Suprapubic skin (tissue), 4 donors: ENCODE measurements around the gene TECPR2. TPM values are rescaled to one million over a fixed set of nuclear protein-coding genes. Genes with fewer than 3 reads are reported as not detected.

ENCODE experiments used
- DNase-seq, 2 donors: peaks; one replicate each; pipeline ENCODE4 v3.0.0-alpha.2; 2019; ENCODE audit warnings: low spot score in 2 of 2
- H3K27ac ChIP-seq: fragments of 200-600 bp; sonication (generic); one replicate; pipeline ENCODE4 v1.5.1; 2019
- H3K27me3 ChIP-seq: fragments of 200-600 bp; sonication (generic); one replicate; pipeline ENCODE4 v1.5.1; 2019
- H3K36me3 ChIP-seq: fragments of 200-600 bp; sonication (generic); one replicate; pipeline ENCODE4 v1.5.1; 2019
- H3K4me1 ChIP-seq: fragments of 200-600 bp; sonication (generic); one replicate; pipeline ENCODE4 v1.5.1; 2019
- H3K4me3 ChIP-seq: fragments of 200-600 bp; sonication (generic); one replicate; pipeline ENCODE4 v1.5.1; 2019; ENCODE audit warnings: mild to moderate bottlenecking
- H3K9me3 ChIP-seq: fragments of 200-600 bp; sonication (generic); one replicate; pipeline ENCODE4 v1.5.1; 2019
- EP300 ChIP-seq: sonication (generic); formaldehyde crosslinking; IDR thresholded peaks from one replicate; pipeline ENCODE4 v1.6.1; 2017; ENCODE audit warnings: antibody characterized with exemption
- POLR2A ChIP-seq, 2 donors: fragments of 450-650 bp; IDR thresholded peaks; one replicate each; pipeline ENCODE4 v1.6.1; 2017; ENCODE audit warnings: antibody characterized with exemption in 2 of 2, mild to moderate bottlenecking in 2 of 2, moderate library complexity in 2 of 2
- POLR2AphosphoS5 ChIP-seq, 3 donors: sonication (generic); formaldehyde crosslinking; IDR thresholded peaks; one replicate each; pipeline ENCODE4 v1.6.1; 2017; ENCODE audit warnings: antibody characterized with exemption in 3 of 3
- WGBS: methylation state at CpG from one replicate; pipeline ENCODE4 v1.1.5; 2018; 5-methylcytosine and 5-hydroxymethylcytosine counted together
- total RNA-seq, 4 donors: library from RNA; depleted of rRNA; stranded (reverse); fragments of >200 nt; gene quantifications; one replicate each; pipeline ENCODE4 v1.1.0, GENCODE V29; 2016
- TF ChIP-seq, protein P1 (sequence below), 2 donors: fragments of 200-600 bp in 1 of 2; fragments of 450-650 bp in 1 of 2; sonication (generic) in 1 of 2; IDR thresholded peaks; one replicate each; pipeline ENCODE4 v1.5.1; 2016 to 2019; ENCODE audit warnings: antibody characterized with exemption in 2 of 2, mild to moderate bottlenecking in 1 of 2, moderate library complexity in 1 of 2

The TECPR2 gene
- total RNA-seq, 4 donors from 2014 or later: 12.1 to 22.6 (median 16.8) TPM

DNA sequence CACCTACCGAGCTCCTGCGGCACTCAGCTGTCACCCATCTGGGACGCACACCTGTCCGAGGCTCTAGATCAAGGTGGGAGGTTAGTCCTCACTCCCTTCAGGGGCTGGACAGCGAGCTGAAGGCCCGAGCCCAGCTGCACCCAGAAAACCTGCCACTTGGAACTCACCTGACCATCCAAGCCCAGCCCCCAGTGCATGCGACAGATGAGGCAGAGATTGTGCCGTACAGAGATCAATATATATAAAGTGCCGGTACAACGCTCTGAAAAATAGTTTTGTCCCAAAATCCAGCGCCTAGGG, 143.8 kb downstream of the TECPR2 start:
- H3K4me1 ChIP-seq: peaks cover 37% of the 10 kb centered on the region
- no peaks in the 10 kb centered on the region for H3K9me3 ChIP-seq
- no peak overlapping the region for H3K27ac ChIP-seq
- DNase-seq: no peak
- H3K4me3 ChIP-seq: no peak overlapping the region
- TF ChIP-seq EP300: no peak
- TF ChIP-seq POLR2AphosphoS5 (IDR thresholded peaks at IDR 0.05): no peak
- TF ChIP-seq, protein P1, sequence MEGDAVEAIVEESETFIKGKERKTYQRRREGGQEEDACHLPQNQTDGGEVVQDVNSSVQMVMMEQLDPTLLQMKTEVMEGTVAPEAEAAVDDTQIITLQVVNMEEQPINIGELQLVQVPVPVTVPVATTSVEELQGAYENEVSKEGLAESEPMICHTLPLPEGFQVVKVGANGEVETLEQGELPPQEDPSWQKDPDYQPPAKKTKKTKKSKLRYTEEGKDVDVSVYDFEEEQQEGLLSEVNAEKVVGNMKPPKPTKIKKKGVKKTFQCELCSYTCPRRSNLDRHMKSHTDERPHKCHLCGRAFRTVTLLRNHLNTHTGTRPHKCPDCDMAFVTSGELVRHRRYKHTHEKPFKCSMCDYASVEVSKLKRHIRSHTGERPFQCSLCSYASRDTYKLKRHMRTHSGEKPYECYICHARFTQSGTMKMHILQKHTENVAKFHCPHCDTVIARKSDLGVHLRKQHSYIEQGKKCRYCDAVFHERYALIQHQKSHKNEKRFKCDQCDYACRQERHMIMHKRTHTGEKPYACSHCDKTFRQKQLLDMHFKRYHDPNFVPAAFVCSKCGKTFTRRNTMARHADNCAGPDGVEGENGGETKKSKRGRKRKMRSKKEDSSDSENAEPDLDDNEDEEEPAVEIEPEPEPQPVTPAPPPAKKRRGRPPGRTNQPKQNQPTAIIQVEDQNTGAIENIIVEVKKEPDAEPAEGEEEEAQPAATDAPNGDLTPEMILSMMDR (IDR thresholded peaks at IDR 0.05): no peak
- no peak for TF ChIP-seq POLR2A (IDR thresholded peaks at IDR 0.05)
- WGBS: 90% methylated on average over 4 of the region's 11 CpGs
- peaks cover 11% of the 10 kb centered on the region for H3K36me3 ChIP-seq
- no peaks in the 10 kb centered on the region for H3K27me3 ChIP-seq

GRCh38 chr14:102507081-102507856, 144.5 kb downstream of the TECPR2 start:
- WGBS: 80% methylated on average over 76 of the region's 115 CpGs
- H3K9me3 ChIP-seq: no peaks in the 10 kb centered on the region
- no peak for DNase-seq
- no peak overlapping the region for H3K4me3 ChIP-seq
- peaks cover 31% of the 10 kb centered on the region for H3K4me1 ChIP-seq
- TF ChIP-seq EP300 (no peak), POLR2A (IDR thresholded peaks at IDR 0.05) (no peak), POLR2AphosphoS5 (IDR thresholded peaks at IDR 0.05) (no peak)
- TF ChIP-seq, protein P1 (IDR thresholded peaks at IDR 0.05): no peak
- no peaks in the 10 kb centered on the region for H3K27me3 ChIP-seq
- no peak overlapping the region for H3K27ac ChIP-seq
- peaks cover 11% of the 10 kb centered on the region for H3K36me3 ChIP-seq

DNA sequence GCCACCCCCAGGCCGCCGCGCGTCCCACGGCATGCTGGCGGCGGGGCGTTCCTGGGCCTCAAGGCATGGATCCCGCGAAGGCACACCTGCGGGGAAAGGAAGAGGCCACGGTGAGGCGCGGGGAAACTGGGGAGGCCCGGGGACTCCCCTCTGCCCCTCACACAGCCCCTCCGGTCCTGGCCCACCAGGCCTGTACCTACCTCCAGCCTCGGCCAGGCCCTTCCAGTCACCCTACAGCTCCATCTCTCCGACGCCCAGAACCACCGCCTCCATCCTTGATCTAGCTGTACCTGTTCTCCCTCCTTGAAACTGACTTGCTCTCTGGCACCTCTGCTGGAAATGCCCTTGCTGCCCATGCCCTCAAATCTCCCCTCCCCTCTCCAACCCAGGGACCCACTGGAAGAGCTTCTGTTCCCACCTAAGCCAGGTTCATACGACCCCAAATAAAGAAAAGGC, 145.1 kb downstream of the TECPR2 start:
- H3K27ac ChIP-seq: peak overlapping the region; percentile 91
- H3K4me3 ChIP-seq: no peak overlapping the region
- TF ChIP-seq, protein P1 (IDR thresholded peaks at IDR 0.05): no peak
- TF ChIP-seq POLR2A (IDR thresholded peaks at IDR 0.05) (no peak), EP300 (no peak), POLR2AphosphoS5 (IDR thresholded peaks at IDR 0.05) (no peak)
- peaks cover 11% of the 10 kb centered on the region for H3K36me3 ChIP-seq
- no peaks in the 10 kb centered on the region for H3K27me3 ChIP-seq
- H3K9me3 ChIP-seq: no peaks in the 10 kb centered on the region
- DNase-seq: no peak
- peaks cover 28% of the 10 kb centered on the region for H3K4me1 ChIP-seq
- 84% methylated on average over 20 of the region's 21 CpGs for WGBS

DNA sequence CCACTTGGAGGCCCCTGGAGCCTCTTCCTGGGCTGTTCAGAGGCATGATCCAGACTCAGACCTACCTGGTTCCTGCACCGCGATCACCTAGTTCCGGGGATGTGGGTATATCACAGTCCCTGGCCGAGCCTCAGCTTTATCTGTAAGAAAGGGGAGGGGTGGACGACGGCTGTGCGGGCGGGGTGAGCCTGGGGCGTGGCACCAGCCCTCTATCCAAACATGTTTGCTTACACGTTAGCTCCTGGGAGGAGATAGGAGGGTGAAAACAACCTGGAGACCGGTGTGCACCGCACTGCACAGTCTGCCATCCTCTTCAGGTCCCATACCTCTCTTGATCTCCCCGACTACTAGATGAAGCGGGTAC, 145.7 kb downstream of the TECPR2 start:
- Histone ChIP-seq H3K9me3 (no peaks in the 10 kb centered on the region), H3K36me3 (peaks cover 11% of the 10 kb centered on the region), H3K27ac (peak overlapping the region; percentile 91), H3K4me1 (peaks cover 28% of the 10 kb centered on the region), H3K27me3 (no peaks in the 10 kb centered on the region), H3K4me3 (peak overlapping the region; percentile 76)
- TF ChIP-seq POLR2AphosphoS5 (IDR thresholded peaks at IDR 0.05): no peak
- no peak for TF ChIP-seq POLR2A (IDR thresholded peaks at IDR 0.05)
- TF ChIP-seq, protein P1 (IDR thresholded peaks at IDR 0.05): no peak
- TF ChIP-seq EP300: no peak
- peak in 1 of 2 donors; percentile 78 for DNase-seq
- 60% methylated on average over 5 of the region's 14 CpGs for WGBS

DNA sequence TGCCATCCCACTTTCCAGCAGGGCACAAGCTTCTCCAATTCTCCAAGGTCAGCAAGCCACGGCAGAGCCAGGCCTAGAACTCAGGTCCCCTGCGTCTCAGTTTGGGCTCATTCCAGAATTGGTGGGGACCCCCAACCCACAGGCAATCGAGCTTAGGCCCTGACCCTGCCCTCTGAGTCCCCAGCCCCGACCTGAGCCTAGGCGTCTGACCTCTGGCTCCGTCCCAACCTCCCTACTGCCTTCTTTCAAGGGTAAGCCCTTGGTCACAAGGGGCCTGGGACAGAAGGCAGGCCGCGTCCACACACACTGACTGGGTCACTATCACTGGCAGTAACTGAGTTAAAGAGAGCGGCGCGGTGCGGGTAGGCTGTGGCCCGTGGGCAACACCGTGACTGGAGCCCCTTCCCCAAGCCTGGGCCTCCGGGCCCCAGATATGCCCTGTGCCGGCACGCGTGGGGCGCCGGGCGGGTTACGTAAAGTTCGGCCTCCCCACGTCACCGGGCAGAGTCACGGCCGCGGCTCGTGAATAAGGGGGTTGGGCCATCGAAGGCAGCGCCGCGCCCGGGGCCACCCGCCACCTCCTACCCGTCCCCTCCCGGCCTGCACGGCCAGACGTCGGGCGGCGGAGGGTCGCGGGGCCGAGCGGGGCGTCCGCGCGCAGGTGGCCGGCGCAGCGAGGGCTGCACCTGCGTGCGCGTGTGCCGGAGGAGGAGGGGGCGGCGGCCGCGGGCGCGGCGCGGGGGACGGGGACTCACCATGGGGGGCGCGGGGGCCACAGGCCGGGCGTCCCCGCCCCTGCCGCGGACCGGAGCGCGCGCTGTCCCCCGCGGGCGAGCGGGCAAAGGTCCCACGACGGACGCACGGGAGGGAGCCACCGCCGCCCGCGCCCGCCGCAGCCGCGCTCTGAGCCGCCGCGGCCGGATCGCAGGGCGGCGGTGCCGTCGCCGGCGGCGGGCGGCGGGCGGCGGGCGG, 146.3 kb downstream of the TECPR2 start:
- H3K27ac ChIP-seq: peak overlapping the region; percentile 91
- H3K9me3 ChIP-seq: no peaks in the 10 kb centered on the region
- peaks cover 11% of the 10 kb centered on the region for H3K36me3 ChIP-seq
- H3K27me3 ChIP-seq: no peaks in the 10 kb centered on the region
- H3K4me3 ChIP-seq: peak overlapping the region; percentile 76
- TF ChIP-seq, protein P1 (IDR thresholded peaks at IDR 0.05): no peak
- no peak for TF ChIP-seq POLR2A (IDR thresholded peaks at IDR 0.05)
- TF ChIP-seq POLR2AphosphoS5 (IDR thresholded peaks at IDR 0.05): peak in 2 of 3 donors; percentile 25 to 40
- 4% methylated on average over 27 of the region's 110 CpGs for WGBS
- peaks cover 28% of the 10 kb centered on the region for H3K4me1 ChIP-seq
- DNase-seq: peak; percentile 86 to 92
